SK-N-SH (cell line): Measurements from ENCODE around the gene ZPLD1. TPM values are rescaled to one million over a fixed set of nuclear protein-coding genes. Genes with fewer than 3 reads are reported as not detected.

ENCODE experiments used
- CTCF ChIA-PET: fragments of 300-600, 350-600 bp; formaldehyde crosslinking; extraction: SDS; loops from one replicate; lab custom pipeline; 2021; lab: Yijun Ruan, JAX
- POLR2A ChIA-PET: fragments of 350-600 bp; sonication (Branson Sonifier 250); formaldehyde crosslinking; extraction: SDS; loops from one replicate; lab custom pipeline; 2020; ENCODE audit warnings: antibody characterized with exemption, inconsistent platforms; lab: Yijun Ruan, JAX
- DNase-seq: peaks from one replicate; pipeline ENCODE4 v3.0.0; 2012
- H2AFZ ChIP-seq: fragments of 200-600 bp; sonication (generic); 2 replicates; pipeline ENCODE4 v1.8.1; 2016; ENCODE audit warnings: antibody characterized with exemption, mild to moderate bottlenecking, low read depth
- H3F3A ChIP-seq: fragments of 200-600 bp; sonication (generic); replicated peaks from 2 replicates; pipeline ENCODE3; 2016; ENCODE audit warnings: antibody characterized with exemption, mild to moderate bottlenecking; ENCODE audit not compliant: insufficient read depth
- H3K27ac ChIP-seq, 2 experiments: fragments of 200-500 bp in 1 of 2; fragments of 200-600 bp in 1 of 2; sonication (Bioruptor generic) in 1 of 2; sonication (generic), shearing (Covaris generic) in 1 of 2; 2 replicates each; pipeline versions ENCODE4 v1.5.1 to v1.6.1; 2014 to 2016; ENCODE audit warnings: low read depth in 2 of 2, inconsistent platforms in 1 of 2, low read length in 1 of 2, mild to moderate bottlenecking in 1 of 2, mixed read lengths in 1 of 2
- H3K27me3 ChIP-seq: fragments of 200-600 bp; sonication (generic), shearing (Covaris generic); 2 replicates; pipeline ENCODE4 v1.6.1; 2016; ENCODE audit warnings: mixed run types; ENCODE audit not compliant: insufficient read depth
- H3K36me3 ChIP-seq, 2 experiments: fragments of 200-500 bp in 1 of 2; fragments of 200-600 bp in 1 of 2; sonication (Bioruptor generic) in 1 of 2; sonication (generic) in 1 of 2; replicated peaks in 1 of 2; 2 replicates each; pipeline versions ENCODE3 to v1.5.1; 2014 to 2016; ENCODE audit warnings: low read length in 1 of 2, mild to moderate bottlenecking in 1 of 2; ENCODE audit not compliant: insufficient read depth in 2 of 2, control insufficient read depth in 1 of 2
- H3K4me1 ChIP-seq, 2 experiments: fragments of 200-500 bp in 1 of 2; fragments of 200-600 bp in 1 of 2; sonication (Bioruptor generic) in 1 of 2; sonication (generic), shearing (Covaris generic) in 1 of 2; 2 replicates each; pipeline versions ENCODE4 v1.5.1 to v1.6.1; 2014 to 2016; ENCODE audit warnings: low read depth in 1 of 2, low read length in 1 of 2, mixed run types in 1 of 2; ENCODE audit not compliant: insufficient read depth in 2 of 2, control insufficient read depth in 1 of 2
- H3K4me2 ChIP-seq: fragments of 200-600 bp; sonication (generic), shearing (Covaris generic); 2 replicates; pipeline ENCODE4 v1.6.1; 2017; ENCODE audit warnings: mixed run types
- H3K4me3 ChIP-seq, 2 experiments: fragments of 200-500 bp in 1 of 2; fragments of 200-600 bp in 1 of 2; sonication (Bioruptor generic) in 1 of 2; sonication (generic), shearing (Covaris generic) in 1 of 2; 2 replicates each; pipeline versions ENCODE4 v1.5.1 to v1.8.1; 2014 to 2016; ENCODE audit warnings: low read depth in 2 of 2, inconsistent platforms in 1 of 2, low read length in 1 of 2, mild to moderate bottlenecking in 1 of 2, mixed read lengths in 1 of 2, moderate library complexity in 1 of 2
- H3K79me2 ChIP-seq: fragments of 200-600 bp; sonication (generic); 2 replicates; pipeline ENCODE4 v1.8.1; 2017; ENCODE audit warnings: mild to moderate bottlenecking; ENCODE audit not compliant: insufficient read depth
- H3K9ac ChIP-seq: fragments of 200-600 bp; sonication (generic); 2 replicates; pipeline ENCODE4 v1.6.1; 2017; ENCODE audit warnings: mixed run types
- H3K9me2 ChIP-seq: fragments of 200-600 bp; sonication (generic); 2 replicates; pipeline ENCODE4 v1.6.1; 2017; ENCODE audit warnings: mixed run types
- H3K9me3 ChIP-seq: fragments of 200-600 bp; sonication (generic); 2 replicates; pipeline ENCODE4 v1.6.1; 2017; ENCODE audit warnings: mixed run types, mild to moderate bottlenecking, moderate library complexity
- H4K20me1 ChIP-seq: fragments of 200-600 bp; sonication (generic); 2 replicates; pipeline ENCODE4 v1.6.1; 2017; ENCODE audit warnings: mild to moderate bottlenecking, mixed run types; ENCODE audit not compliant: insufficient read depth
- ELF1 ChIP-seq: IDR thresholded peaks from 2 replicates; pipeline ENCODE4 v1.4.0; 2012
- EP300 ChIP-seq, 2 experiments: IDR thresholded peaks; 2 replicates each; pipeline versions ENCODE4 v1.4.0 to v1.6.1; 2012; ENCODE audit warnings: borderline replicate concordance in 1 of 2, low read depth in 1 of 2, low read length in 1 of 2
- GATA2 ChIP-seq: sonication (generic); formaldehyde crosslinking; IDR thresholded peaks from 2 replicates; pipeline ENCODE4 v1.5.0; 2020; ENCODE audit warnings: mild to moderate bottlenecking, missing genetic modification reagents
- POLR2AphosphoS5 ChIP-seq: IDR thresholded peaks from 2 replicates; pipeline ENCODE4 v1.6.1; 2012; ENCODE audit warnings: low read depth, low read length
- RCOR1 ChIP-seq: fragments of 150-350 bp; IDR thresholded peaks from 2 replicates; pipeline ENCODE4 v1.6.1; 2017; ENCODE audit warnings: antibody characterized with exemption, low read length
- RFX5 ChIP-seq: IDR thresholded peaks from 2 replicates; pipeline ENCODE4 v1.6.1; 2012; ENCODE audit warnings: mild to moderate bottlenecking, improper control_type of control experiment, low read length
- TAF1 ChIP-seq: IDR thresholded peaks from 2 replicates; pipeline ENCODE4 v1.6.1; 2012; ENCODE audit warnings: low read depth, mild to moderate bottlenecking, low read length, moderate library complexity, borderline replicate concordance
- TCF12 ChIP-seq: IDR thresholded peaks from 2 replicates; pipeline ENCODE4 v1.4.0; 2012
- TEAD4 ChIP-seq: IDR thresholded peaks from 2 replicates; pipeline ENCODE4 v1.4.0; 2012; ENCODE audit warnings: mild to moderate bottlenecking, borderline replicate concordance; ENCODE audit not compliant: insufficient read depth
- WGBS: methylation state at CpG from one replicate; pipeline ENCODE4 v1.1.6; 2017; ENCODE audit warnings: low lambda C conversion rate; 5-methylcytosine and 5-hydroxymethylcytosine counted together
- polyA plus RNA-seq, 3 experiments: library from polyadenylated mRNA; depleted of rRNA; stranded (reverse); fragments of >200 nt; gene quantifications; 2 replicates each; pipeline ENCODE4 v1.2.3, GENCODE V29; 2012

Gene ZPLD1
- polyA plus RNA-seq, 1 of the 3 experiments (the other 2 are of a cell fraction): not detected

- ChIA-PET POLR2A (no interaction called here), CTCF (no interaction called here)
- no peaks in the 10 kb centered on the region for H3F3A ChIP-seq
- no peak overlapping the region for H3K27ac ChIP-seq
- H3K4me3 ChIP-seq: no peak overlapping the region
- no peaks in the 10 kb centered on the region for H3K9me2 ChIP-seq
- H3K9ac ChIP-seq: no peak overlapping the region
- H3K27me3 ChIP-seq: no peaks in the 10 kb centered on the region
- no peak for TF ChIP-seq TAF1
- no peaks in the 10 kb centered on the region for H4K20me1 ChIP-seq
- no peaks in the 10 kb centered on the region for H3K9me3 ChIP-seq
- no peaks in the 10 kb centered on the region for H3K79me2 ChIP-seq
- H3K36me3 ChIP-seq: no peaks in the 10 kb centered on the region
- H3K4me1 ChIP-seq: peaks cover 0 to 3% of the 10 kb centered on the region in 2 experiments; a peak in 3 of 4 replicates
- H3K4me2 ChIP-seq: no peak overlapping the region
- no peak overlapping the region for H2AFZ ChIP-seq
- DNase-seq: no peak
Measured at GRCh38 chr3:102410616-102411015, 24.2 kb upstream of the ZPLD1 start.

- H3K27ac ChIP-seq: no peak overlapping the region
- no peaks in the 10 kb centered on the region for H3K9me2 ChIP-seq
- ChIA-PET POLR2A (no interaction called here), CTCF (interaction anchor here (0.8 kb wide), 1 partner anchor 23 kb away, joined by 3 read pairs; no protein-coding TSS in a partner anchor)
- peaks cover 2 to 3% of the 10 kb centered on the region in 2 experiments; a peak in 3 of 4 replicates for H3K4me1 ChIP-seq
- H2AFZ ChIP-seq: peak overlapping the region; percentile 80; the same call in 1 of the 2 replicates
- H3K9ac ChIP-seq: no peak overlapping the region
- no peaks in the 10 kb centered on the region for H3K27me3 ChIP-seq
- no peaks in the 10 kb centered on the region for H3F3A ChIP-seq
- no peak overlapping the region; a peak in 1 of 4 replicates for H3K4me3 ChIP-seq
- H3K36me3 ChIP-seq: no peaks in the 10 kb centered on the region
- no peaks in the 10 kb centered on the region for H3K79me2 ChIP-seq
- no peak overlapping the region for H3K4me2 ChIP-seq
- TF ChIP-seq TCF12: no peak
- whole genome bisulfite sequencing: 78% methylated on average over 2 of the region's 2 CpGs
- no peak for DNase-seq
- H4K20me1 ChIP-seq: no peaks in the 10 kb centered on the region
- H3K9me3 ChIP-seq: no peaks in the 10 kb centered on the region; the same call in 1 of the 2 replicates
Measured at GRCh38 chr3:102415553-102415952, 19.3 kb upstream of the ZPLD1 start.

DNA sequence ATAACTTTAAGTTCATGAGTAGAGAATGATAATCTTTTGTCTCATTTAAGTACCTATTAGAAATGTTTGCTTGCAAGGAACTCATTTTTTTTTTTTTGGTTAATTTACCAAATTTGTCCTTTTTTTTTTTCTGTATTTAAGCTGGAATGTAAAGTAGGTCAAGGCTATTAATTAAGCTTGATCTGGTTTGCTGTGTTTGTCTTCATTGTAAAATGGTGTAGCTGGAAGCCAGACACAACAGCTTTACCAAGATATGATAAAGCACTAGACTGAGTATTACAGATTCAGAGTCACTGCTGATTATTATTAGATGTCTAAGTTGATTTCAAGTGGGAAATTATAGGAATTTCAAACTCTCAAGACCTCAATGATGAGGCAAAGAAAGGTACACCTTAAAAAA, 15.0 kb upstream of the ZPLD1 start:
- Histone ChIP-seq H3K4me1 (peaks cover 2 to 3% of the 10 kb centered on the region in 2 experiments; a peak in 3 of 4 replicates), H3K9me3 (no peaks in the 10 kb centered on the region; the same call in 1 of the 2 replicates), H2AFZ (no peak overlapping the region), H3K79me2 (no peaks in the 10 kb centered on the region), H3F3A (no peaks in the 10 kb centered on the region), H3K9ac (no peak overlapping the region), H3K27ac (peak overlapping the region in 1 of 2 experiments; percentile 19; a peak in 1 of 4 replicates), H3K4me3 (no peak overlapping the region), H4K20me1 (no peaks in the 10 kb centered on the region), H3K4me2 (no peak overlapping the region), H3K27me3 (no peaks in the 10 kb centered on the region), H3K36me3 (no peaks in the 10 kb centered on the region), H3K9me2 (no peaks in the 10 kb centered on the region)
- no peak for DNase-seq
- CTCF ChIA-PET: interaction anchor here (0.7 kb wide), 1 partner anchor 56 kb away, joined by 3 read pairs; no protein-coding TSS in a partner anchor
- POLR2A ChIA-PET: no interaction called here
- TF ChIP-seq EP300 (IDR thresholded peaks at IDR 0.05; ENCODE audit: borderline replicate concordance in 1 of 2, low read depth in 1 of 2, low read length in 1 of 2) (peak in 1 of 2 experiments; percentile 50; a peak in 1 of 4 replicates), POLR2AphosphoS5 (no peak), RCOR1 (0 out of 2 replicates have a peak, but pooled peaks have one; percentile 29), ELF1 (no peak), GATA2 (CRISPR knock-in tag) (no peak), TEAD4 (no peak), RFX5 (no peak)
